Stomach (tissue), 4 donors: Measurements from ENCODE around the gene THEM4.

ENCODE experiments used
- CTCF ChIP-seq, 7 experiments: fragments of 450-650 bp in 4 of 7; fragments of 200-600 bp in 3 of 7; sonication (generic) in 3 of 7; IDR thresholded peaks; one replicate each; pipeline ENCODE4 v1.5.1; 2016 to 2019; ENCODE audit warnings: antibody characterized with exemption in 7 of 7, control low read depth in 2 of 7, mild to moderate bottlenecking in 1 of 7
- EP300 ChIP-seq: sonication (generic); formaldehyde crosslinking; IDR thresholded peaks from one replicate; pipeline ENCODE4 v1.6.1; 2017; ENCODE audit warnings: antibody characterized with exemption
- POLR2AphosphoS5 ChIP-seq, 3 donors: sonication (generic); formaldehyde crosslinking; IDR thresholded peaks; one replicate each; pipeline ENCODE4 v1.6.1; 2016; ENCODE audit warnings: antibody characterized with exemption in 3 of 3

GRCh38 chr1:151881479-151881878 lies 27.8 kb downstream of the THEM4 start:
- TF ChIP-seq CTCF (IDR thresholded peaks at IDR 0.05) (no peak), POLR2AphosphoS5 (IDR thresholded peaks at IDR 0.05) (no peak), EP300 (no peak)
